Inflammatory macrophage treated with lipopolysaccharide for 4 hours (primary cell): ENCODE results near the gene POTEI.
"Not testable (repeated sequence)": the region's sequence is repeated elsewhere in the genome, so short reads cannot be mapped to it uniquely, and the experiment has no call there.

Source experiments
- DNase-seq: peaks from one replicate; pipeline ENCODE4 v3.0.0-alpha.2; 2020

Gene POTEI

DNA sequence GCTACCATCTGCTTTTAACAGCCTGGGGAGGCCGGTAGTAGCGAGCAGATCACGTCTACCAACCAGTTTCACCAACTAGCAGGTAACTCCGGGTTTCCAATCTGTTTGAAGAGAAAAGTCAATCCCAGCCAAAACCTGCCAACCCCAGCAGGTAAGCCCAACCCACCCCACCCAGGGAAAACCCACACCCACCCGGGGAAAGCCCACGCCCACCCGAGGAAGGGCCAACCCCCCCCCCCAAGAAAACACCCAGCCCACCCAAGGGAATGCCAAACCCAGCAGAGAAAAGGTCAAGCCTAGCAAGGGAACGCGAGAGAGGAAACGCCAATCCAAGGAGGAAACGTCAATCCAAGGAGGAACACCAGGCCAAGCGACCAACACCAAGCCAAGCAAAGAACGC is at the start of gene POTEI:
Gene POTEI (minus strand): TSS at position 101 of the 400 bp plus-strand sequence. CDS start 93 bp downstream, at position 8.
- DNase-seq: not testable (repeated sequence)

DNA sequence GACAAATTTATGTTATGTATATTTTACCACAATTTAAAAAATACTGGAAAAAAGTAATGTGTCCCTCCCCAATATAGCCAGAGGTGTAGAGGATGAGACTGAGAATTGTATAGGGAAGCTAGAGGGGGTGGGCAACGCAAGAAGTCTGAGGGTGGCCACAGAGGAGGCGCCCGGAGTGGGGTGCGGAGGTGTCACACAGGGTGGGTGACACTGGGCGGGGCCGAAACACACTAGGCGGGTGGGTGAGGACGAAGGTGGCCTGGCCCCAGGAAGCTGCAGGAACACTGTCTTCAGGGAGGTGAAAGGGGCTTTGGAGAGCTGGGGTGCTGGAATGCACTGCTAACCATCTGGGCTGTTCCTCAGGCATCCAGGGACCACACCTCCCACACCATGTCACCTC is 47.3 kb upstream of the POTEI start:
- not testable (repeated sequence) for DNase-seq

- not testable (repeated sequence) for DNase-seq
Measured at GRCh38 chr2:130554178-130554577, 45.0 kb upstream of the POTEI start.

DNA sequence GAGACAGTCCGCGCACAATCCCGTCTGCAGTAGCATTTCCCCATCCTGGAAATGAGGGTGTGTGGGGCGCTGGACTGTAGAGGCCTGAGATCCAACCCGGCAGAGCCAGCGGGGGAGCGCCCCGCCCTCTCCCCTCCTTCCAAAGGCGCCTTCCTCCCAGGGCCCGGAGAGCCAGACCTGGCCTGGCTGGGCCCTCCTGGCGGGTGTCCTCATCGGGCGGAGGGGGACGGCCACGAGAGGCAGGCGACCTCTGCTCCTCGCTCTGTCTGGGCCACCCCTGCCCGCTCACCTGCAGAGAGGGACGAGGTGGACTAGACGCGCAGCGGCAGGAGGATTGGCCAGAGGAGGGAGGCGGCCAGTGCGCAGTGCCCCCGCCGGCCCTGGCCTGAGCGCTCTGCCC is 40.3 kb upstream of the POTEI start:
- not testable (repeated sequence) for DNase-seq

DNA sequence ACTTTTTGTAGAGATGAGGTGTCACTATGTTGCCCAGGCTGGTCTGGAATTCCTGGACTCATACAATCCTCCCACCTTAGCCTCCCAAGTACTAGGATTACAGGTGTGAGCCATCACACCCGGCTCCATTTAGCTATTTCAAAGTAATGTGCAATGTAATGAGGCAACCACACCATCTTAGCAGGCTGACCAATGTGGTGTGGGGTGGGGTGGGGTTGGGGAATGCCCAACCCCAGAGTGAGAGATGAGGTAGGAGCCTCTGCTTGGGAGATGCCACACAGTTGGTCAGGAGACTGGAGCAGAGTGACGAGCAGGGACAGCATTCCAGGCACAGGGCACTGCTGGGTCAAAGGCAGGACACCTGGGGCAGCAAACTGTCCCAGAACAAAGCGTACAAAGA is 39.3 kb upstream of the POTEI start:
- DNase-seq: not testable (repeated sequence)

GRCh38 chr2:130544978-130545377 is 35.9 kb upstream of the POTEI start:
- DNase-seq: not testable (repeated sequence)

GRCh38 chr2:130543785-130544528 is 34.8 kb upstream of the POTEI start:
- DNase-seq: not testable (repeated sequence)

DNA sequence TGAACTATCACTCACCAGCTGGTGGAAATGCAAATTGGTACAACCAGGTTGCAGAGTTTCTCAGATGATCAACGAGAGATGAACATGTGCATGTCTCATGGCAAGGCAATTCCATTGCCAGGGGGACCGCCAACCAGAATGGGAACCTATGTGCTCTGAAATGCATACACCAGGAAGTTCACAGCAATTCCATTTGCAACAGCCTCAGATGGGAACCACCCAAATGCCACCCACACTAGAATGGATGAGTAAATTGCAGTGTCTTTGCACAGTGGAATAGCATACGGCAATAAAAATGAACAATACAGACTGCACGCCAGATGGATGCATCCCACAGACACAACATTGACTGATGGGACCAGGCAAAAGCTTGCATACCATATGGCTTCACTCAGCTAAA is 33.7 kb upstream of the POTEI start:
- DNase-seq: not testable (repeated sequence)

GRCh38 chr2:130538271-130538670 is 29.1 kb upstream of the POTEI start:
- not testable (repeated sequence) for DNase-seq

GRCh38 chr2:130536654-130537053 is 27.5 kb upstream of the POTEI start:
- not testable (repeated sequence) for DNase-seq

DNA sequence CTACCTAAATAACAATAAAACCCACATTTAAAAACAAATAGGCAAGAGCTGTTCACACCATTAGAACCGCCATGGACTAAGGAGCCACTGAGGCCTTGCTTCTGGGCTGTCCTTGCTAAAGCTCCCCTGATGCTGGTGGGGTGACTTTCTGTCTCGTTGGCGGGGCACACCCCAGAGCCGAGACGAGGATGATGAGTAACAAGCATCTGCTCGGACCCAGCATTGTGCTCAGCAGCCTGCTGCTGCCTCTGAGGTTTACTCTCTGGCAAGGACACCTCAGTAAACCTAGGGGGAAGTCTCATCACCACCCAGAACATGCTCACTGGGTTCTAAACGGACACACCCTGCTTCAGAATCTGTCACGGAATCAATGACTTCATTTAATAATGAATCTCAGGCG is 22.5 kb upstream of the POTEI start:
- not testable (repeated sequence) for DNase-seq

DNA sequence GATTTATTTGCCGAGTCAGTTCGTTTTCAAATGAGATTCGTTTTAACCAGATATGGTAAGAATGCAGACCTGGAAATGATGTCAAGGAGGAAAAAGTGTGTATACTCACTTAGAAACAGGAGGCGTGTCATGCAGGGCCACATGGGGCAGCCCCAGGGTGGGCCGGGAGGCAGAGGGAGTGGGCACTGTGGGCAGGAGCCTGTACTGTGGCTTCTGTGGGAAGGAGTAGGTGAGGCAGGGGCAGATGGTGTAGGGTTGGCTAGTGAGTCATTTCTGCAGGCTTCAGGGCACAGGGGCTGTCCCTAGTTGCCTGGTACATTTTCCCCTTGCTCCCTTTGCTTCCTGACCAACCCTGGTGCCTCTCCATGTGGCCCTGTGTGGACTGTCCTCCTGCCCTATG is 22.1 kb upstream of the POTEI start:
- not testable (repeated sequence) for DNase-seq

GRCh38 chr2:130530212-130530611 is 21.1 kb upstream of the POTEI start:
- DNase-seq: not testable (repeated sequence)

DNA sequence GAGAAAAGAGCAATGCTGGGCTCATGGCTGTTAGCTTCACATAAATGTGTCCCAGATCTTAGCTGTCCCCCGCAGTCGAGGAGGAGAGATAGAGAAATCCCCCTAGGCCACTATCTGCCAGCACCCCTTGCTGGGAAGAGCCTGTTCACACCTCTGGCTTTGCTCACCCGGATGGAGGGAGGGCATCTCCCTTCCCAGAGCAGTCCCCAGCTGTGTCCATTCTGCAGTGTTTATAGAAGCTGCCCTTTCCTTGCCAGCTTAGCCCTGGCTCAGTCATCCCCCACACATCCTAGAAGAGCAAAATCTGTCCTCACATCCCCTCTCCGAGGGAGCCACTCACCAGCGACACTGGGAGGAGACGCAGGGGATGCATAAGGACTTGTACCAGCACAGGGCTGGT is 20.4 kb upstream of the POTEI start:
- not testable (repeated sequence) for DNase-seq

DNA sequence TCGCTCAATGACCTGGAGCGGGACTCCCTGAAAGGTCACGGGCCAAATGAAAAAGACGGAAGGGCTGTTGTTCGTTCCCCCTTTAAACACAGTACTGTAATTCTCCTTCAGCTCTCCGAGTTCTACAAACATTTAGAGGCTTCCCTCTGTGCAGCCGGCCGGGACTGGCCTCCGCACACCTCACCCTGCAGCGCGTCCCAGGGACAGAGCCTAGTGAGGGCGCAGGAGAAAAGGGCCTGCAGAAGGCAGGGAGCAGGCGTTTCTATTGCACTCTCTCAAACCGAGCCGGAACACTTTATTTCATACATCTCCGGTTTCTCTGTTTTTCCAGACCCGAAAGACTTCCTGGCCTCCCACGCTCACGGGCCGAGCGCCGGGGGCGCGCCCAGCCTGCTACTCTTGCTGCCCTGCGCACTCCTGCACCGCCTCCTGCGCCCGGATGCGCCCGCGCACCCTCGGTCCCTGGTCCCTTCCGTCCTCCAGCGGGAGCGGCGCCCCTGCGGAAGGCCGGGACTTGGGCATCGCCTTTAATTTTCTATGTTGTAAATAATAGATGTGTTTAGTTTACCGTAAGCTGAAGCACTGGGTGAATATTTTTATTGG is 18.3 kb upstream of the POTEI start:
- DNase-seq: not testable (repeated sequence)

DNA sequence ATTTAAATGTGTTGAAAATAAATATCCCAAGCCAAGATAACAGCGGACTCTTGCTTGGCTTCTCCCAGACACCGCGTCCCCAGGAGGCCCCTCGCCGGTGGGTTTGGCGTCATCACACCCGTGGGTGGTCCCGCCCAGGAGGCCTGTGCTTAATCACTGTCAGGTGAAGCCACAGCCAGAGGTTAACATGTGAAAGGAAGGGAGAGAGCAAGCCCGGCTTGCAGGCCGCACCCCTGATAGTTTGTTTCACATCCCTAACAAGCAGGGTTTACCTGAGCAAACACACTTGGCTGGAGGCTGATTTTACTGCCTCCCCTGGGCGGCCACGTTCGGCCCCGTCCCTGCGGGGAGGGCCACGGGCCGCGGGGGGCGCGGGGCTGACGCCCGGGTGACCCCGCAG is 13.3 kb upstream of the POTEI start:
- DNase-seq: not testable (repeated sequence)

GRCh38 chr2:130520992-130521391 is 11.9 kb upstream of the POTEI start, which contains the start of gene CFC1B:
Gene CFC1B (plus strand): TSS chr2:130521222. CDS start chr2:130521485, 263 bp downstream.
- DNase-seq: not testable (repeated sequence)

GRCh38 chr2:130518516-130519106 is 9.5 kb upstream of the POTEI start:
- not testable (repeated sequence) for DNase-seq

GRCh38 chr2:130511747-130512451 is 2.8 kb upstream of the POTEI start:
- DNase-seq: not testable (repeated sequence)

- not testable (repeated sequence) for DNase-seq
Measured at GRCh38 chr2:130510807-130511746, 1.9 kb upstream of the POTEI start.

- DNase-seq: not testable (repeated sequence)
Measured at GRCh38 chr2:130491073-130491472, 18.1 kb downstream of the POTEI start.

DNA sequence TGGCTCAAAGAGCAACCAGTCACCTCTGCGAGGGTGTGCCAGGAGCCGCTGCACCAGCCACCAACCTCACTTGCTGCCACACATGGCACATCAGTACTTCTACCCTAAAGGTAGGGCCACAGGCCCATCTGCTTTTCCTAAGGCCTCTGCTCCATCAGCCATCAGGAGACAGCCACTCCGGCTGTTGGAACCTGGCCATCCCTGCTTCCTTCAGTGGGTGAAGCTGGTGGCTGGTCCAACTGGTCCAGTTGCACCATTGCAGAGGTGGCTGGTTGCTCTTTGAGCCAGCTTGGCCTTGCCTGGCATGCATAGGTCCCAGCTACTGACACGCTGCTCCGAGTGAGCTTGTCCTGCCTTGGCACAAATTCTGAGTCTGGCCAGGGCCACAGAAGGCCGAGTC is 53.7 kb downstream of the POTEI start:
- not testable (repeated sequence) for DNase-seq
